GM12874 (cell line): ENCODE results near the gene ZNF777.

Source experiments
- TF ChIP-seq, protein P1 (sequence below): IDR thresholded peaks from 2 replicates; pipeline ENCODE4 v1.5.1; 2011; ENCODE audit warnings: low read depth, mild to moderate bottlenecking, control low read depth, low read length, moderate library complexity; ENCODE audit not compliant: insufficient read depth

Gene ZNF777

DNA sequence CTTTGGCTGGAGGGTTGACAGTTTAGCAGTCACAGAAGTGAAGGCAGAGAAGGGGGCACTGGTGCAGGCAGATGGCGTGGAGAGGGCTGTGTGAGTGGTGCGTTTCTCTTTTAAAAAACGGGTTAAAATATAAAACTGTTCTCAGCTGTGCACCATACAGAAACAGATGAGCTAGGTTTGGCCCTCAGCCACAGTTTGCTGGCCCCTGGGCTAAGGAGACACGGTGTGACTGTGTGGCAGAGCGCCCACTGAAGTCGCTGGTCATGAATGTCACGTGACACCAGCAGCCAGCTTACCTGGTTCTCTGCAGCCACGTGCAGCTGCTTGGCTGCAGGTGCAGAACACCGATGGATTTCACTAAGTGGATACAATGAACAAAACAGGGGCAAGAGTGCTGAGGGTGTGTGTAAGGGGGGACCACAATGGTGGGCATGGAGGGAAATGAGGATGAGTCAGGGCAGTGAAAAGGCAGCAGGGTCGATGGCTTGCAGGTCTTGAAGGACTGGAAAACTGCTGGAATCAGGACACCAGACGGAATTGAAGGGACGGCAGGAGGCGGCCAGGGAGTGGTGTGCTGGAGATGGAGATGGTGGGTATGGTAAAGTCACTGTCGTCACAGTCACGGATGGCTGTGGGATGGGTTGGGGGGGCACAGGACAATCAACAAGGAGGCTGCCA, 29.4 kb upstream of the ZNF777 start:
- TF ChIP-seq, protein P1, sequence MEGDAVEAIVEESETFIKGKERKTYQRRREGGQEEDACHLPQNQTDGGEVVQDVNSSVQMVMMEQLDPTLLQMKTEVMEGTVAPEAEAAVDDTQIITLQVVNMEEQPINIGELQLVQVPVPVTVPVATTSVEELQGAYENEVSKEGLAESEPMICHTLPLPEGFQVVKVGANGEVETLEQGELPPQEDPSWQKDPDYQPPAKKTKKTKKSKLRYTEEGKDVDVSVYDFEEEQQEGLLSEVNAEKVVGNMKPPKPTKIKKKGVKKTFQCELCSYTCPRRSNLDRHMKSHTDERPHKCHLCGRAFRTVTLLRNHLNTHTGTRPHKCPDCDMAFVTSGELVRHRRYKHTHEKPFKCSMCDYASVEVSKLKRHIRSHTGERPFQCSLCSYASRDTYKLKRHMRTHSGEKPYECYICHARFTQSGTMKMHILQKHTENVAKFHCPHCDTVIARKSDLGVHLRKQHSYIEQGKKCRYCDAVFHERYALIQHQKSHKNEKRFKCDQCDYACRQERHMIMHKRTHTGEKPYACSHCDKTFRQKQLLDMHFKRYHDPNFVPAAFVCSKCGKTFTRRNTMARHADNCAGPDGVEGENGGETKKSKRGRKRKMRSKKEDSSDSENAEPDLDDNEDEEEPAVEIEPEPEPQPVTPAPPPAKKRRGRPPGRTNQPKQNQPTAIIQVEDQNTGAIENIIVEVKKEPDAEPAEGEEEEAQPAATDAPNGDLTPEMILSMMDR = no peak

DNA sequence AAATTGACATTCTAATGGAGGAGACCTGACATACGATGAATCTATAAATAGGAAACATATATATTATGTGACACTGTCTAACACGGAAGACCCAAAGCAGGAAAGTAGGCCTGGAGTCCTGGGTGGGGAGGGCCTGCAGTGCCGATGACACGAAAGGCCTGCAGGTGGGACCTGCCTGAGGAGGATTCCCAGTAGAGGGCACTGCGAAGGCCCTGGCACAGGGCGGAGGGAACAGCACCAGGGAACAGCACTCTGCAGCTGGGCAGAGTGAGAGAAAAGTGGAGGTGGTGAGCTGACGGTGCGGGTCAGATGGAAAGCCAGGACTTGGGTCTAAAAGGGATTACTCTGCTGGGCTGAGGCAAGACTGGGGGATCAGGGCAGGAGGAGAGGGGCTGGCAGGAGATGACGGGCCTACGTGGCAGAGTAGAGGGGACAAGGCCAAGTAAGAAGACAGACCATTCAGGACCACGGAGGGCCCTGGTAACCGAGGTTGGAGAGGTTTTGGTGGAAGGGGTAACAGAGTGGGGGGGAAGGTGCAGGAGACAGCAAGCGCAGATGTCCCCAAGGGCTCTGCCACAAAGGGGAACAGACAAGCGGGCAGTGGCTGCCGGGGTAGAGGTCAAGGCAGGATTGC, 28.6 kb upstream of the ZNF777 start:
- TF ChIP-seq, protein P1 = 0 out of 2 replicates have a peak, but pooled peaks have one; percentile 4

DNA sequence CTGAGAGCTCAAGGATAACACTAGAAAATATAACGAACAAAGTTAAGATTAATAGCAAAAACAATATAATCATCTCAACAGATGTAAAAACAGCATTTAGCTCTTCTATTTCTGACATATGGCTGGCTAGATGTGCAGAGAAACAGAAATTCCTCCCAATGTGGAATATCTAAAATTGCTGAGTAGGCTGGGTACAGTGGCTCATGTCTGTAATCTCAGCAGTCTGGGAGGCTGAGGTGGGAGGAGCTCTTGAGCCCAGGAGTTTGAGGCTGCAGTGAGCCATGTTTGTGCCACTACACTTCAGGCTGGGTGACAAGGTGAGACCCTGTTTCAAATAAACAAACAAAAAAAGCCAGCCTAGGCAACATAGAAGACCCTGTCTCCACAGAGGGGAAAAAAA, 18.7 kb upstream of the ZNF777 start:
- TF ChIP-seq, protein P1 = no peak

DNA sequence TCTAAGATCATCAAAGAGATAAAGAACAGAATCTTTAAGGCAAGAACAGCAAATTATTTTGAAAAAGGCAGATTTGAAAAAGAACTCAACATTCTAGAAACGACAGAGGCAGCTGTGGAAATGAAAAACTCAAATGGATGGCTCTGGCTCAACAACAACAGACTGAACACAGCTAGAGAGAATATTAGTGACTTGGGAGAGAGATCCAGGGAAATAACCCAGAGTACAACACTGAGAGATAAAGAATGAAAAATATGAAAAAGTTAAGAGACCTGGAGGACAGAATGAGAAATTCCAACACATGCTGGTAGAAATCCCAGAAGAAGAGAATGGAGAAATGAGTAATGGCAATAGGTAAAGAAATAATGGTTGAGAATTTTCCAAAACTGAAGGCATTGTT, 17.9 kb upstream of the ZNF777 start:
- TF ChIP-seq, protein P1 = no peak

DNA sequence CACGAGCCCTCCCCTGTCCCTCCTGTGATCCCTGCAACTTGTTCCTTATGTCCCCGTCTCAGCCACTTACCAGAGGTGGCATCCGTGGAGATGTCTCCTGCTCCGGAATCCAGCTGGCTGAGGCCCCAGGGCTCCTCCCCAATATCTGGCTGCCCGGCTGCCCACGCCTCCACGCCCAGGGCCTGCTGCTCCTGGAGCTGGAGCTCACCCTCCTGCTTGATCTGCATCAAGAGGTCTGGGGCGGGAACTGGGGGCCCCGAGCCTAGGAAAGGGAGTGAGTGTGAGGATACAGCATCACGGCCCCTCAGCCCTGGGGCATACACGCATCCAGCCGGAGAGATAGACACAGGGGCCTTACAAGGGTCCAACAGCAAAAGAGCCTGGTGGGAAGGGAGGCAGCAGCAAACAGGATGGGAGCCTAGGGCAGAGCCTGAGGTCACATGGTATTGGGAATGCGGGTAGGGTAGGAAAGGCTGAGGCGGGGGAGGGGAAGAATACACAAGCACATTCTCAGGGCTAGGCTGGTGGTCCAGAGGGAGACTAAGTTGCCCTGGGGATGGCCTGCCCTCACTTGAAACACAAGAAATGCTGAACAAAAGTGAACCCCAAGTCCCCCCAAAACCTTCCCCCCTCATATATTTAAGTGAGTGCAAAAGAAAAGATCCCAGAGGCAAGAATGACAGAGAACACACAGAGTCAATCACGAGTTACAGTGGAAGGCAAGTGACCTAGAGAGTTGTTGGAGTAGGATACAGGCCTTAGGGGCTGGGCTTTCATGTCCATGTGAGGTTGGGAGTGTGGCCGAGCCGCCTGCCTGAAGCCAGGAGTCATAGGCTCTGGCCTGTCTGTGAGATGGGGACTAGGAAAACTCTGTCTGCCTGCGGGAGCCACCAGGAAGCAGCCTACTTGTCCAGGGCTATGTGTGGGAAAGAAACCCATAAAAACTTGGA, 16.9 kb upstream of the ZNF777 start:
- TF ChIP-seq, protein P1 = no peak

DNA sequence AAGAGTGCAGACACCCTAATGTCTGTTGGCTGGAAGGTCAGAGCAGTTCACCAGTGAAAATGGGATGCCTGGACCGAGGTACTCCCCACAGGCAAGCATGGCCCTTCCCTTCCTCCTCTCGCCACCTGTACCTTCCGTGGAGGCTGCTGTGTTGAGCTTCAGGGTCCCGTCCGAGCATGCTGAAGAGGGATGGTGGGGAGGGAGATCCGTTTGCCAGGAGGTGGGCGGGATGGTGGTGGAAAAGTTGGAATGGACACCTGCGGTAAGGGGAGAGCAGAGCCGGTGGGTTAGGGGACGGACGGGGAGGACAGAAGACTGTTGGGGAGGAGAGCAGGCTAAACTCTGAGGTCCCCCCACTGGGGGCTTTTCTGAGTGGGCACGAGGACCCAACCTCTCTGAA, 15.9 kb upstream of the ZNF777 start:
- TF ChIP-seq, protein P1 = no peak
